GM23338 (cell line): ENCODE measurements around the gene ARRB1.

Experiments used
- CTCF ChIP-seq, 2 experiments: fragments of 200-600 bp in 1 of 2; sonication (generic) in 1 of 2; conservative IDR thresholded peaks; 2 replicates each; pipeline versions ENCODE4 v1.5.1 to v1.6.1; 2016 to 2017; ENCODE audit warnings: antibody characterized with exemption in 2 of 2, low read depth in 2 of 2, mild to moderate bottlenecking in 2 of 2, moderate library complexity in 1 of 2
- EZH2 ChIP-seq: fragments of 200-600 bp; sonication (generic); IDR thresholded peaks from one replicate; pipeline ENCODE4 v1.8.0; 2017; ENCODE audit warnings: antibody characterized with exemption, mild to moderate bottlenecking, low read depth; ENCODE audit not compliant: unreplicated experiment
- EZH2phosphoT487 ChIP-seq: fragments of 200-600 bp; sonication (generic); IDR thresholded peaks from one replicate; pipeline ENCODE4 v1.8.1; 2018; ENCODE audit warnings: antibody characterized with exemption; ENCODE audit not compliant: unreplicated experiment
- POLR2AphosphoS5 ChIP-seq: IDR thresholded peaks from 2 replicates; pipeline ENCODE4 v1.6.1; 2016; ENCODE audit warnings: antibody characterized with exemption, low read depth
- REST ChIP-seq: IDR thresholded peaks from one replicate; pipeline ENCODE4 v1.6.1; 2018; ENCODE audit warnings: antibody characterized with exemption; ENCODE audit not compliant: unreplicated experiment

GRCh38 chr11:75306529-75306928 lies 44.9 kb downstream of the ARRB1 start:
- TF ChIP-seq CTCF (conservative IDR thresholded peaks at IDR 0.05; ENCODE audit: low read depth in 2 of 2) (no peak), POLR2AphosphoS5 (no peak), REST (no peak), EZH2 (no peak), EZH2phosphoT487 (no peak)
